ENCODE measurements around the gene PFAS.

The PFAS gene

DNA sequence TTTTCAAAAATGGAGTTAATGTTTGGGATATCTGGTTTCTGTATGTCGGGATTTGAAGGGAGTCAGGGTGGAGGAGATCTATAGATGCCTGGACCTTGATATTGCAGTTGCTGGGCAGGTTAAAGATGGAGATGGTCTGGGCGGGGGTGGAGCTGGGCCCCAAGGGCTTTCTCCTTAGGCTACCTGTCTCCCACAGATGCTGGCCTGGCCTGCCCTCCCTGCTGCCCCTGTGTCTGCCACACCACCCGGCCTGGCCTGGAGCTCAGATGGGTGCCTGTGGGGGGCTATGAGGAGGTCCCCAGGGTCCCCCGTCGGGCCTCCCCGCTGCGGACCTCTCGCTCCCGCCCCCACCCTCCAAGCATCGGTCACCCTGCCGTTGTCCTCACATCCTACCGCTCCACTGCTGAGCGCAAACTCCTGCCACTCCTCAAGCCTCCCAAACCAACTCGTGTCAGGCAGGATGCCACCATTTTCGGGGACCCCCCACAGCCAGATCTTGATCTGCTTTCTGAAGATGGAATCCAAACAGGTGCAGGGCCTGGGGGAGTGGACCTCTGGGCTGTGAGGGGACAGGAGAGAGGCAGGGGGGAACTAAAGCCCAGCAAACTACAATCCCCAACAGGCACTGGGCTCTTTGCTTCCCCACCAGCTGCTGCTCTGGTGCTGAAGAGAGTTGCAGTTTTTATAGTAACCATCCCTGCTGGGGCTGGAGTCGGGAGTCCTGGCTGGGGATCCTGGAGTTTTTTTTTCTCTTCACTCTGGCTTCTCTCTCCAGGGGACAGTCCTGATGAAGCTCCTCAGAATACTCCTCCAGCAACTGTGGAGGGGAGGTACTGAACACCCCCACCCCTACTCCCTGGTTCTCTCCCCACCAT, 63.9 kb downstream of the PFAS start:
- DNase-seq = no peak

GRCh38 chr17:8314797-8315763, 66.0 kb downstream of the PFAS start:
- no peak for DNase-seq

GRCh38 chr17:8315764-8316217, 66.7 kb downstream of the PFAS start:
- DNase-seq = no peak

- DNase-seq = no peak
These were observed 69.2 kb downstream of the PFAS start for GRCh38 chr17:8318010-8318935.

Measured in NCI-H2081 treated with DMSO at 0.1 percent for 48 hours (cell line).